GM23248 (cell line): ENCODE measurements around the gene FHOD1. TPM values are rescaled to one million over a fixed set of nuclear protein-coding genes. Genes with fewer than 3 reads are reported as not detected.

Experiments used
- DNase-seq: peaks from one replicate; pipeline ENCODE4 v3.0.0-alpha.2; 2015
- H2AFZ ChIP-seq: fragments of 200-600 bp; sonication (generic); 2 replicates; pipeline ENCODE4 v1.6.1; 2016; ENCODE audit warnings: antibody characterized with exemption
- H3F3A ChIP-seq: fragments of 200-600 bp; sonication (generic); 2 replicates; pipeline ENCODE4 v1.6.1; 2016; ENCODE audit warnings: mild to moderate bottlenecking, antibody characterized with exemption, mixed run types; ENCODE audit not compliant: insufficient read depth
- H3K27ac ChIP-seq: fragments of 200-600 bp; sonication (generic); 2 replicates; pipeline ENCODE4 v1.5.1; 2016; ENCODE audit warnings: mild to moderate bottlenecking
- H3K27me3 ChIP-seq: fragments of 200-600 bp; sonication (generic); replicated peaks from 2 replicates; pipeline ENCODE4 v1.6.1; 2016; ENCODE audit warnings: mild to moderate bottlenecking; ENCODE audit not compliant: insufficient read depth
- H3K36me3 ChIP-seq: fragments of 200-600 bp; sonication (generic); 2 replicates; pipeline ENCODE4 v1.6.1; 2016; ENCODE audit warnings: low read depth, mild to moderate bottlenecking
- H3K4me1 ChIP-seq: fragments of 200-600 bp; sonication (generic); 2 replicates; pipeline ENCODE4 v1.6.1; 2016; ENCODE audit warnings: mild to moderate bottlenecking; ENCODE audit not compliant: insufficient read depth
- H3K4me2 ChIP-seq: fragments of 200-600 bp; sonication (generic); one replicate; pipeline ENCODE4 v1.6.1; 2016; ENCODE audit warnings: mild to moderate bottlenecking; ENCODE audit not compliant: unreplicated experiment
- H3K4me3 ChIP-seq: fragments of 200-600 bp; sonication (generic); 2 replicates; pipeline ENCODE4 v1.5.1; 2016; ENCODE audit warnings: mild to moderate bottlenecking
- H3K79me2 ChIP-seq: fragments of 200-600 bp; sonication (generic); 2 replicates; pipeline ENCODE4 v1.6.1; 2016; ENCODE audit warnings: mild to moderate bottlenecking; ENCODE audit not compliant: insufficient read depth
- H3K9ac ChIP-seq: fragments of 200-600 bp; sonication (generic); 2 replicates; pipeline ENCODE4 v1.6.1; 2016; ENCODE audit warnings: mild to moderate bottlenecking
- H3K9me2 ChIP-seq: fragments of 200-600 bp; sonication (generic); 2 replicates; pipeline ENCODE4 v1.6.1; 2016; ENCODE audit warnings: mixed run types, mild to moderate bottlenecking, moderate library complexity; ENCODE audit not compliant: insufficient read depth
- H3K9me3 ChIP-seq: fragments of 200-600 bp; sonication (generic); one replicate; pipeline ENCODE4 v1.6.1; 2017; ENCODE audit warnings: low read depth
- H4K20me1 ChIP-seq: fragments of 200-600 bp; sonication (generic); 2 replicates; pipeline ENCODE4 v1.6.0; 2016; ENCODE audit not compliant: insufficient read depth
- EZH2 ChIP-seq: fragments of 200-600 bp; sonication (generic); IDR thresholded peaks from 2 replicates; pipeline ENCODE4 v1.6.1; 2018; ENCODE audit warnings: antibody characterized with exemption, mild to moderate bottlenecking; ENCODE audit not compliant: insufficient read depth, poor library complexity, severe bottlenecking
- EZH2phosphoT487 ChIP-seq: fragments of 200-600 bp; sonication (generic); IDR thresholded peaks from 2 replicates; pipeline ENCODE4 v1.6.1; 2018; ENCODE audit warnings: antibody characterized with exemption, moderate library complexity, mild to moderate bottlenecking, low read depth; ENCODE audit not compliant: insufficient read depth
- WGBS, 2 experiments: methylation state at CpG; one replicate each; pipeline ENCODE4 v1.1.6; 2015 to 2017; ENCODE audit warnings: low lambda C conversion rate in 2 of 2, low coverage in 1 of 2; ENCODE audit errors: missing lambda C conversion rate in 2 of 2; 5-methylcytosine and 5-hydroxymethylcytosine counted together
- in situ Hi-C: fragments of 300-500 bp; cut with MboI; formaldehyde crosslinking; loops from 2 replicates; pipeline ENCODE4 v1.15.0; 2020
- polyA plus RNA-seq: library from polyadenylated mRNA; unstranded; fragments of >200 nt; fragmentation: Nextera tagmentation; extraction: Ambion mirVana; gene quantifications from 2 replicates; pipeline ENCODE4 v1.2.1, GENCODE V29; 2016
- total RNA-seq: library from RNA; depleted of rRNA; stranded (reverse); fragments of >200 nt; shearing (Covaris generic); gene quantifications from 2 replicates; pipeline ENCODE4 v1.2.3, GENCODE V29; 2014

FHOD1 gene
- total and polyA plus RNA-seq, 2 experiments from 2014 or later, result 9.3 to 14.9 TPM

DNA sequence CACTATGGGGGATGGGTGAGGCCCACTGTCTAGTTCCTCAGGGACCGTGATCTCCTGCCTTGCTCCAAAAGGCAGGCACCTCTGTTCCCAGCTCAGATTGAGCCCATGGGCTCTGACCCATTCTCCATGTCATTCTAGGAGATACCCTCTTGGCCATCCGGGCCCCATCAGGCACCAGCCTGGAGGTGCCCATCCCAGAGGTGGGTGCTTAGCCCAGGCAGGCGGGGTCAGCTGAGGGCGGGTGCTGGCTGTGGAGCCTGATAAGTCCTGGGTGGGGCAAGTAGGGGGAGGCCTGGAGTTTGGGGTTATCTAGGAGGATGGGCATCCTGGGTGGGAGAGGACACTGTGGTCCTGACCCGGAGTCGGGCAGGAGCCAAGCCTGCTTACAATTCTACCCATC lies 53.0 kb downstream of the FHOD1 start:
- Histone ChIP-seq H3K9me2 (no peaks in the 10 kb centered on the region), H3K9ac (peak overlapping the region; percentile 90), H3K79me2 (peaks cover 39% of the 10 kb centered on the region), H3K4me2 (no peak overlapping the region), H3K27ac (no peak overlapping the region), H3K4me1 (peaks cover 11% of the 10 kb centered on the region), H4K20me1 (no peaks in the 10 kb centered on the region), H3K9me3 (no peaks in the 10 kb centered on the region), H2AFZ (no peak overlapping the region), H3K36me3 (peaks cover 21% of the 10 kb centered on the region; the same call in 1 of the 2 replicates), H3F3A (peaks cover 10% of the 10 kb centered on the region; the same call in 1 of the 2 replicates), H3K4me3 (no peak overlapping the region), H3K27me3 (no peaks in the 10 kb centered on the region)
- DNase-seq, result no peak
- WGBS, 2 experiments, result 92 to 93% methylated on average over 6 of the region's 6 CpGs
- in situ Hi-C loops, result no loop called here
- no peak for TF ChIP-seq EZH2

DNA sequence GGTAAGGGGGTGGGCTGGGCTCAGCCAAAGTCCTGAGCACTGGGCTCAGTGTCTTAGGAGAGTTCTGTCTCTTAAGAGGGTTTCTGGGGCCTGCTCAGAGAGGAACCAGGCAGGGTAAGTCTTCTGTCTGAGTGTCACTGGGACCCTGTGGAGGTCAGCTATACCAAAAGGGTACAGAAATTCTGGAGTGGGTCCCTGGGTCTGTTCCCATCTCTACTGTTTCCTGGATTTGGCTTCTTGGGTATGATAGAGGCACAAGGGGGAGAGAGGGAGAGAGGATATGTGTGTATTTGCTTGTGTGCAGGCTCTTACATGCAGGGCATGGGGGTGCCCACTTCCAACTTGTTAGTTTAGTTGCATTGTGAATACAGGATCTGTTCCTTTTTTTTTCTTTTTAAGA lies 53.7 kb downstream of the FHOD1 start:
- Histone ChIP-seq H3K9me2 (no peaks in the 10 kb centered on the region), H3K4me1 (peaks cover 11% of the 10 kb centered on the region), H4K20me1 (no peaks in the 10 kb centered on the region), H3K27me3 (no peaks in the 10 kb centered on the region), H3K27ac (no peak overlapping the region), H3K36me3 (peaks cover 21% of the 10 kb centered on the region; the same call in 1 of the 2 replicates), H3K79me2 (peaks cover 39% of the 10 kb centered on the region), H2AFZ (no peak overlapping the region), H3K4me2 (peak overlapping the region; percentile 89), H3F3A (peaks cover 10% of the 10 kb centered on the region; the same call in 1 of the 2 replicates), H3K9me3 (no peaks in the 10 kb centered on the region), H3K4me3 (peak overlapping the region; percentile 84), H3K9ac (peak overlapping the region; percentile 90)
- no peak for TF ChIP-seq EZH2phosphoT487
- TF ChIP-seq EZH2, result no peak
- in situ Hi-C loops, result no loop called here
- DNase-seq, result no peak

DNA sequence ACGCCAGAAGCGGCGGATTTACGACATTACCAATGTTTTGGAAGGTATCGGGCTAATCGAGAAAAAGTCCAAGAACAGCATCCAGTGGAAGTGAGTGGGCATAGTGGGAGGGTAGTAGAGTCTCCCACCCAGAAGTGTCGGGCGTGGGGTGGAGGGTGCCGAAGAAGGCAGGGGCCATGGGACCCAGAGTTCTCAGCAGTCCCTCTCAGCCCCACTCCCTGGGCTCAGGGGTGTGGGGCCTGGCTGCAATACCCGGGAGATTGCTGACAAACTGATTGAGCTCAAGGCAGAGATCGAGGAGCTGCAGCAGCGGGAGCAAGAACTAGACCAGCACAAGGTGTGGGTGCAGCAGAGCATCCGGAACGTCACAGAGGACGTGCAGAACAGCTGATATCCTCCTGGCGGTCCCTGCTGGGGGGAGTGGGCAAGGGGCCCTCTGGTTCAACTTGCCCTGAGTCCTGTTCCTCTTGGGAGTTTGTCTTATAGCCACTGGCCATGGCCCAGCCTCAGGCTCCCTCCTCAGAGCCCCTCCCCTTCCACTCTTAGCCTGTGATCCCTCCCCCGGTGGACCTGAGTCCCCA lies 54.4 kb downstream of the FHOD1 start:
- Histone ChIP-seq H3K9ac (peak overlapping the region; percentile 90), H3K4me3 (peak overlapping the region; percentile 84), H3K4me1 (peaks cover 11% of the 10 kb centered on the region), H2AFZ (no peak overlapping the region), H3F3A (peaks cover 10% of the 10 kb centered on the region; the same call in 1 of the 2 replicates), H3K9me3 (no peaks in the 10 kb centered on the region), H3K4me2 (peak overlapping the region; percentile 89), H3K36me3 (peaks cover 20% of the 10 kb centered on the region; the same call in 1 of the 2 replicates), H3K9me2 (no peaks in the 10 kb centered on the region), H4K20me1 (no peaks in the 10 kb centered on the region), H3K79me2 (peaks cover 39% of the 10 kb centered on the region), H3K27me3 (no peaks in the 10 kb centered on the region), H3K27ac (no peak overlapping the region; the same call in 1 of the 2 replicates)
- WGBS, 2 experiments, result 34 to 38% methylated on average over 15 to 17 of the region's 17 CpGs
- no peak for TF ChIP-seq EZH2
- no peak for TF ChIP-seq EZH2phosphoT487
- no peak for DNase-seq
- in situ Hi-C loops, result no loop called here

DNA sequence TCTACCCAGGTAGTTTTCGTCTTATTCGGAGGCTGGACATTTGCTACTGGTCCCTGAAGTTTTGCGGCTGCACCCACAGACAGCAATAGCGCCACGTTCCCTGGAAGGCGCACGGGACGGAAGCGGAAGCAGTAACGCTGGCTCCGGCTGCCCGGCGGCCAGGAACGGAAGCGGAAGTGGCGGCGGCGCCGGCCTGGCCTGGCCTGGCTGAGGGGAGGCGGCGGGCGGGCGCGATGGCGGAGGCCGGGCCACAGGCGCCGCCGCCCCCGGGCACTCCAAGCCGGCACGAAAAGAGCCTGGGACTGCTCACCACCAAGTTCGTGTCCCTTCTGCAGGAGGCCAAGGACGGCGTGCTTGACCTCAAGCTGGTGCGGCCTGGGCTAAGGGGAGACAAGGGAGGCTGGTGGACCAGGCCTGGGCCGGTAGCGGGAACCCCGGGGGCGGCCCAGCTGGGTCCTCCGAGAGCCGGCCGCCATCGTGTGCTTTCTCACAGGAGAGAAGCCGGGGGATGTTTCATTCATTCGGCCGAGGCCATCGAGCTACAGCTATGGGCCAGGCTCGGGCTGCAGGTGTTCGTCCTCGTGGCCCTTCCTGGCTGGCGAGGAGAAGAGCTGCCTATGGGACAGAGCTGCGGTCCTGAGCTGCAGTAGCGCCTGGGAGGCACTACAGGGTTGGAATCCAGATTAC lies 55.1 kb downstream of the FHOD1 start, which contains the start of gene E2F4:
Gene E2F4 (plus strand): TSS at position 161 of the 687 bp plus-strand sequence. CDS start 73 bp downstream, at position 234.
- H3K4me2 ChIP-seq, result peak within 1 kb of the TSS; percentile 89
- H3K9me2 ChIP-seq, result no peaks in the 10 kb centered on the region
- H3K36me3 ChIP-seq, result peaks cover 12% of the 10 kb centered on the region; the same call in 1 of the 2 replicates
- H3K79me2 ChIP-seq, result peaks cover 39% of the 10 kb centered on the region
- H3K27me3 ChIP-seq, result no peaks in the 10 kb centered on the region
- peaks cover 10% of the 10 kb centered on the region; the same call in 1 of the 2 replicates for H3F3A ChIP-seq
- WGBS, 2 experiments, result 1% methylated on average over 52 to 54 of the region's 54 CpGs
- H3K4me1 ChIP-seq, result peaks cover 11% of the 10 kb centered on the region
- H3K4me3 ChIP-seq, result peak within 1 kb of the TSS; percentile 84
- DNase-seq, result peak; percentile 97
- peak within 1 kb of the TSS; percentile 55; the same call in 1 of the 2 replicates for H2AFZ ChIP-seq
- H4K20me1 ChIP-seq, result no peaks in the 10 kb centered on the region
- in situ Hi-C loops, result no loop called here
- no peak for TF ChIP-seq EZH2
- TF ChIP-seq EZH2phosphoT487, result no peak
- no peaks in the 10 kb centered on the region for H3K9me3 ChIP-seq
- H3K9ac ChIP-seq, result peak within 1 kb of the TSS; percentile 90
- H3K27ac ChIP-seq, result peak within 1 kb of the TSS; percentile 8; the same call in 1 of the 2 replicates
